CD4-positive, alpha-beta T cell (primary cell): ENCODE measurements around the gene COG3. TPM values are rescaled to one million over a fixed set of nuclear protein-coding genes. Genes with fewer than 3 reads are reported as not detected.

Source experiments
- ATAC-seq: fragments of 200-7000 bp; cut with Tn5 transposase; one replicate; pipeline ENCODE4 v1.10.0; 2022; ENCODE audit warnings: mild to moderate bottlenecking; ENCODE audit not compliant: poor library complexity
- CTCF ChIA-PET: fragments of 350-600 bp; sonication (Branson Sonifier 250); formaldehyde crosslinking; loops from one replicate; lab custom pipeline; 2021; ENCODE audit warnings: antibody characterized with exemption, inconsistent platforms; lab: Charles Lee
- POLR2A ChIA-PET: fragments of 350-600 bp; sonication (Branson Sonifier 250); formaldehyde crosslinking; loops from one replicate; lab custom pipeline; 2021; ENCODE audit warnings: antibody characterized with exemption, inconsistent platforms; lab: Charles Lee
- DNase-seq, 14 experiments: peaks; one replicate each; pipeline ENCODE4 v3.0.0-alpha.2; 2013 to 2020; ENCODE audit warnings: mixed read lengths in 2 of 14
- H3K27ac ChIP-seq, 2 donors: one replicate each; pipeline versions ENCODE4 v1.5.1 to v1.7.0; 2013; ENCODE audit warnings: low read length in 2 of 2, low read depth in 1 of 2, mild to moderate bottlenecking in 1 of 2
- H3K27me3 ChIP-seq, 2 experiments: 1 replicate in 1 of 2; 2 replicates in 1 of 2; pipeline versions ENCODE4 v1.6.1 to v1.7.0; 2013; ENCODE audit warnings: low read length in 2 of 2, control low read depth in 1 of 2, mild to moderate bottlenecking in 1 of 2, moderate library complexity in 1 of 2; ENCODE audit not compliant: insufficient read depth in 2 of 2, control insufficient read depth in 1 of 2
- H3K36me3 ChIP-seq: one replicate; pipeline ENCODE4 v1.6.1; 2013; ENCODE audit warnings: low read length, control low read depth; ENCODE audit not compliant: insufficient read depth
- H3K4me1 ChIP-seq: one replicate; pipeline ENCODE4 v1.6.1; 2013; ENCODE audit warnings: low read length, control low read depth; ENCODE audit not compliant: insufficient read depth
- H3K4me3 ChIP-seq: one replicate; pipeline ENCODE4 v1.5.1; 2013; ENCODE audit warnings: mild to moderate bottlenecking, low read length, moderate library complexity
- H3K9me3 ChIP-seq, 2 experiments: 1 replicate in 1 of 2; 2 replicates in 1 of 2; pipeline versions ENCODE4 v1.6.1 to v1.7.0; 2013; ENCODE audit warnings: low read length in 2 of 2, mild to moderate bottlenecking in 2 of 2, control low read depth in 1 of 2, moderate library complexity in 1 of 2; ENCODE audit not compliant: control insufficient read depth in 1 of 2, insufficient read depth in 1 of 2
- H3K27ac Mint-ChIP-seq: one replicate; pipeline ENCODE4 v1.8.0; 2020; ENCODE audit warnings: mixed read lengths
- H3K27me3 Mint-ChIP-seq: one replicate; pipeline ENCODE4 v1.8.0; 2021; ENCODE audit warnings: mixed read lengths
- H3K36me3 Mint-ChIP-seq: one replicate; pipeline ENCODE4 v1.8.0; 2021; ENCODE audit warnings: low read depth, mixed read lengths
- H3K4me1 Mint-ChIP-seq: one replicate; pipeline ENCODE4 v1.8.0; 2021; ENCODE audit warnings: low read depth, mixed read lengths
- H3K4me3 Mint-ChIP-seq: one replicate; pipeline ENCODE4 v1.8.0; 2020; ENCODE audit warnings: mild to moderate bottlenecking, mixed read lengths
- H3K9me3 Mint-ChIP-seq: one replicate; pipeline ENCODE4 v1.8.0; 2020; ENCODE audit warnings: mixed read lengths
- intact Hi-C, 2 experiments: fragments of 100-400 bp; cut with DNase I in 1 of 2; cut with micrococcal nuclease in 1 of 2; formaldehyde crosslinking; loops; one replicate each; pipeline versions ENCODE4 v1.15.1 to v1.9.0; 2023 to 2025; cut with DNase I, micrococcal nuclease
- total RNA-seq, 174 experiments: library from RNA in 2 of 174; stranded (reverse) in 2 of 174; gene quantifications; one replicate each; pipeline ENCODE4 v1.2.3 and lab custom pipeline; 2021 to 2026
- TF ChIP-seq, protein P1 (sequence below): fragments of 200-600 bp; IDR thresholded peaks from one replicate; pipeline ENCODE4 v1.8.0; 2022; ENCODE audit warnings: antibody characterized with exemption, mild to moderate bottlenecking

Gene COG3
- total RNA-seq, 2 experiments from 2014 or later: 52.8 to 57.0 TPM

- TF ChIP-seq, protein P1, sequence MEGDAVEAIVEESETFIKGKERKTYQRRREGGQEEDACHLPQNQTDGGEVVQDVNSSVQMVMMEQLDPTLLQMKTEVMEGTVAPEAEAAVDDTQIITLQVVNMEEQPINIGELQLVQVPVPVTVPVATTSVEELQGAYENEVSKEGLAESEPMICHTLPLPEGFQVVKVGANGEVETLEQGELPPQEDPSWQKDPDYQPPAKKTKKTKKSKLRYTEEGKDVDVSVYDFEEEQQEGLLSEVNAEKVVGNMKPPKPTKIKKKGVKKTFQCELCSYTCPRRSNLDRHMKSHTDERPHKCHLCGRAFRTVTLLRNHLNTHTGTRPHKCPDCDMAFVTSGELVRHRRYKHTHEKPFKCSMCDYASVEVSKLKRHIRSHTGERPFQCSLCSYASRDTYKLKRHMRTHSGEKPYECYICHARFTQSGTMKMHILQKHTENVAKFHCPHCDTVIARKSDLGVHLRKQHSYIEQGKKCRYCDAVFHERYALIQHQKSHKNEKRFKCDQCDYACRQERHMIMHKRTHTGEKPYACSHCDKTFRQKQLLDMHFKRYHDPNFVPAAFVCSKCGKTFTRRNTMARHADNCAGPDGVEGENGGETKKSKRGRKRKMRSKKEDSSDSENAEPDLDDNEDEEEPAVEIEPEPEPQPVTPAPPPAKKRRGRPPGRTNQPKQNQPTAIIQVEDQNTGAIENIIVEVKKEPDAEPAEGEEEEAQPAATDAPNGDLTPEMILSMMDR: no peak
- intact Hi-C loops: no loop called here
Observed at GRCh38 chr13:45540864-45541263, 76.1 kb downstream of the COG3 start.

DNA sequence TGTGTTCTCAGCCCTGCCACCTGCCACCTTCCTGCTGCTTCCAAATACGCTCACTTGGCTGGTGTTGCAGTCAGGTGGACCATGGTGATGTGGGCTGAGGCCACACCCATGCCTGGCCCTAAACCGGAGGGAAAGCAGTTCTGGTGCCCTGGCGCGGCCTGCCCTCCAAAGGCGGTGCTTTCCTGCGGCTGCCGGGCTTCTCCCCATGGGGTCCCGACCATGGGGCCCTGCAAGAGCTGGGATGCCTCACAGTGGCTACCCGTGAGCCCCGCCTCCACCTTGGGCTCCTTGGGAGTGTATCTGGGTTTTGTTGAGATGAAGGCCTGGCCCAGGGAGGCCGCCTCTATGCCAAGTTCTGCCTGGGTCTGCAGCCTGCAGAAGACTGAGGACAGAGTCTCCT lies 77.1 kb downstream of the COG3 start:
- intact Hi-C loops: no loop called here
- no peak for DNase-seq
- Histone ChIP-seq H3K4me1 (no peaks in the 10 kb centered on the region), H3K27me3 (no peaks in the 10 kb centered on the region), H3K4me3 (no peak overlapping the region), H3K27ac (no peak overlapping the region), H3K36me3 (peaks cover under 1% of the 10 kb centered on the region), H3K9me3 (no peaks in the 10 kb centered on the region)
- POLR2A ChIA-PET: no interaction called here
- no peak for ATAC-seq
- Mint-ChIP-seq H3K4me3 (no peak overlapping the region), H3K36me3 (peaks cover 7% of the 10 kb centered on the region), H3K9me3 (no peaks in the 10 kb centered on the region), H3K27me3 (no peaks in the 10 kb centered on the region), H3K4me1 (no peaks in the 10 kb centered on the region), H3K27ac (no peak overlapping the region)
- CTCF ChIA-PET: no interaction called here
- TF ChIP-seq, protein P1: no peak

More at GRCh38 chr13:45540864-45541263, 76.1 kb downstream of the COG3 start:
- ATAC-seq (no peak), DNase-seq (no peak)
- Mint-ChIP-seq H3K27me3 (no peaks in the 10 kb centered on the region), H3K36me3 (peaks cover 13% of the 10 kb centered on the region), H3K27ac (no peak overlapping the region), H3K4me1 (no peaks in the 10 kb centered on the region), H3K4me3 (no peak overlapping the region), H3K9me3 (no peaks in the 10 kb centered on the region)
- POLR2A ChIA-PET: no interaction called here
- Histone ChIP-seq H3K27ac (no peak overlapping the region), H3K4me1 (no peaks in the 10 kb centered on the region), H3K9me3 (no peaks in the 10 kb centered on the region), H3K36me3 (peaks cover 4% of the 10 kb centered on the region), H3K4me3 (no peak overlapping the region), H3K27me3 (no peaks in the 10 kb centered on the region)
- CTCF ChIA-PET: no interaction called here

- CTCF ChIA-PET: no interaction called here
- Histone ChIP-seq H3K27ac (no peak overlapping the region), H3K36me3 (no peaks in the 10 kb centered on the region), H3K4me1 (no peaks in the 10 kb centered on the region), H3K4me3 (no peak overlapping the region), H3K27me3 (no peaks in the 10 kb centered on the region), H3K9me3 (no peaks in the 10 kb centered on the region)
- Mint-ChIP-seq H3K27ac (no peak overlapping the region), H3K4me1 (no peaks in the 10 kb centered on the region), H3K4me3 (no peak overlapping the region), H3K27me3 (no peaks in the 10 kb centered on the region), H3K9me3 (no peaks in the 10 kb centered on the region), H3K36me3 (peaks cover 1% of the 10 kb centered on the region)
- POLR2A ChIA-PET: no interaction called here
- ATAC-seq (no peak), DNase-seq (no peak)
- TF ChIP-seq, protein P1: no peak
- intact Hi-C loops: no loop called here
Observed at GRCh38 chr13:45542391-45542790, 77.7 kb downstream of the COG3 start.
